IPS-20b (cell line): ENCODE results near the gene PPFIBP1.
"Not testable (repeated sequence)": the region's sequence is repeated elsewhere in the genome, so short reads cannot be mapped to it uniquely, and the experiment has no call there.

Experiments used
- H3K27ac ChIP-seq: one replicate; pipeline ENCODE4 v1.5.1; 2013; ENCODE audit warnings: low read length
- H3K27me3 ChIP-seq: 2 replicates; pipeline ENCODE4 v1.6.1; 2013; ENCODE audit warnings: mild to moderate bottlenecking, low read length, inconsistent platforms; ENCODE audit not compliant: insufficient read depth
- H3K36me3 ChIP-seq: 2 replicates; pipeline ENCODE4 v1.6.1; 2013; ENCODE audit warnings: low read depth, mild to moderate bottlenecking, inconsistent platforms, low read length, moderate library complexity; ENCODE audit not compliant: insufficient read depth
- H3K4me1 ChIP-seq: 2 replicates; pipeline ENCODE4 v1.6.1; 2013; ENCODE audit warnings: mild to moderate bottlenecking, control low read depth, inconsistent platforms, low read length, moderate library complexity; ENCODE audit not compliant: insufficient read depth
- H3K4me3 ChIP-seq: 2 replicates; pipeline ENCODE4 v1.5.1; 2013; ENCODE audit warnings: mild to moderate bottlenecking, low read length, inconsistent platforms
- H3K9ac ChIP-seq: 2 replicates; pipeline ENCODE4 v1.6.1; 2013; ENCODE audit warnings: low read depth, mild to moderate bottlenecking, inconsistent platforms, low read length, moderate library complexity
- H3K9me3 ChIP-seq: 2 replicates; pipeline ENCODE4 v1.6.1; 2013; ENCODE audit warnings: mild to moderate bottlenecking, low read depth, low read length, inconsistent platforms; ENCODE audit not compliant: insufficient read depth

Gene PPFIBP1

GRCh38 chr12:27642361-27642760, 118.4 kb downstream of the PPFIBP1 start:
- H3K4me1 ChIP-seq, H3K9ac ChIP-seq, H3K9me3 ChIP-seq, H3K27ac ChIP-seq, H3K27me3 ChIP-seq, H3K4me3 ChIP-seq, H3K36me3 ChIP-seq: not testable (repeated sequence)

GRCh38 chr12:27642892-27643291, 118.9 kb downstream of the PPFIBP1 start:
- H3K9ac ChIP-seq, H3K27me3 ChIP-seq, H3K9me3 ChIP-seq, H3K27ac ChIP-seq, H3K36me3 ChIP-seq, H3K4me3 ChIP-seq, H3K4me1 ChIP-seq: not testable (repeated sequence)

GRCh38 chr12:27644158-27644845, 120.3 kb downstream of the PPFIBP1 start:
- no peaks in the 10 kb centered on the region for H3K27me3 ChIP-seq
- H3K4me1 ChIP-seq: no peaks in the 10 kb centered on the region
- no peaks in the 10 kb centered on the region for H3K36me3 ChIP-seq
- H3K4me3 ChIP-seq: no peak overlapping the region
- no peaks in the 10 kb centered on the region for H3K9me3 ChIP-seq
- H3K9ac ChIP-seq: no peak overlapping the region
- no peak overlapping the region for H3K27ac ChIP-seq

- Histone ChIP-seq H3K9ac (no peak overlapping the region), H3K9me3 (no peaks in the 10 kb centered on the region), H3K4me1 (no peaks in the 10 kb centered on the region), H3K36me3 (no peaks in the 10 kb centered on the region; the same call in 1 of the 2 replicates), H3K27ac (no peak overlapping the region), H3K4me3 (no peak overlapping the region), H3K27me3 (no peaks in the 10 kb centered on the region)
Observed at GRCh38 chr12:27645671-27646070, 121.7 kb downstream of the PPFIBP1 start.

- Histone ChIP-seq H3K27me3 (no peaks in the 10 kb centered on the region), H3K9ac (no peak overlapping the region), H3K36me3 (no peaks in the 10 kb centered on the region; the same call in 1 of the 2 replicates), H3K27ac (no peak overlapping the region), H3K4me1 (no peaks in the 10 kb centered on the region), H3K9me3 (no peaks in the 10 kb centered on the region), H3K4me3 (no peak overlapping the region)
Observed at GRCh38 chr12:27646149-27646548, 122.1 kb downstream of the PPFIBP1 start.

- Histone ChIP-seq H3K4me1 (no peaks in the 10 kb centered on the region), H3K4me3 (no peak overlapping the region), H3K9me3 (no peaks in the 10 kb centered on the region), H3K27me3 (no peaks in the 10 kb centered on the region), H3K36me3 (peaks cover under 1% of the 10 kb centered on the region; the same call in 1 of the 2 replicates), H3K9ac (no peak overlapping the region), H3K27ac (no peak overlapping the region)
Observed at GRCh38 chr12:27650011-27650410, 126.0 kb downstream of the PPFIBP1 start.

GRCh38 chr12:27651201-27651600, 127.2 kb downstream of the PPFIBP1 start:
- Histone ChIP-seq H3K9ac (no peak overlapping the region), H3K27ac (no peak overlapping the region), H3K9me3 (no peaks in the 10 kb centered on the region), H3K36me3 (peaks cover 2% of the 10 kb centered on the region; the same call in 1 of the 2 replicates), H3K27me3 (no peaks in the 10 kb centered on the region), H3K4me1 (no peaks in the 10 kb centered on the region), H3K4me3 (no peak overlapping the region)

GRCh38 chr12:27652174-27652763, 128.3 kb downstream of the PPFIBP1 start:
- H3K9ac ChIP-seq: no peak overlapping the region
- H3K4me3 ChIP-seq: no peak overlapping the region
- no peak overlapping the region for H3K27ac ChIP-seq
- H3K27me3 ChIP-seq: no peaks in the 10 kb centered on the region
- H3K4me1 ChIP-seq: no peaks in the 10 kb centered on the region
- H3K9me3 ChIP-seq: no peaks in the 10 kb centered on the region
- H3K36me3 ChIP-seq: peaks cover 2% of the 10 kb centered on the region; the same call in 1 of the 2 replicates

- Histone ChIP-seq H3K27ac (no peak overlapping the region), H3K36me3 (peaks cover 2% of the 10 kb centered on the region; the same call in 1 of the 2 replicates)
Observed at GRCh38 chr12:27653661-27654060, 129.7 kb downstream of the PPFIBP1 start.

GRCh38 chr12:27655476-27655875, 131.5 kb downstream of the PPFIBP1 start:
- H3K4me1 ChIP-seq, H3K9ac ChIP-seq, H3K27me3 ChIP-seq, H3K4me3 ChIP-seq, H3K36me3 ChIP-seq, H3K27ac ChIP-seq, H3K9me3 ChIP-seq: not testable (repeated sequence)

More at GRCh38 chr12:27653661-27654060, 129.7 kb downstream of the PPFIBP1 start:
- Histone ChIP-seq H3K9ac (no peak overlapping the region), H3K4me3 (no peak overlapping the region), H3K9me3 (no peaks in the 10 kb centered on the region), H3K27me3 (no peaks in the 10 kb centered on the region), H3K4me1 (no peaks in the 10 kb centered on the region)

- Histone ChIP-seq H3K27me3 (no peaks in the 10 kb centered on the region), H3K27ac (no peak overlapping the region), H3K9ac (no peak overlapping the region), H3K4me3 (no peak overlapping the region), H3K9me3 (no peaks in the 10 kb centered on the region), H3K36me3 (peaks cover 5% of the 10 kb centered on the region; the same call in 1 of the 2 replicates), H3K4me1 (no peaks in the 10 kb centered on the region)
Observed at GRCh38 chr12:27657296-27657695, 133.3 kb downstream of the PPFIBP1 start.

- Histone ChIP-seq H3K9me3 (no peaks in the 10 kb centered on the region), H3K36me3 (peaks cover 30% of the 10 kb centered on the region; the same call in 1 of the 2 replicates), H3K4me3 (no peak overlapping the region), H3K4me1 (no peaks in the 10 kb centered on the region), H3K27ac (no peak overlapping the region), H3K27me3 (no peaks in the 10 kb centered on the region), H3K9ac (no peak overlapping the region)
Observed at GRCh38 chr12:27665704-27666103, 141.7 kb downstream of the PPFIBP1 start.
